Right lobe of liver (tissue), 4 donors: ENCODE data around the gene MSMO1.

Experiments used
- POLR2A ChIP-seq: fragments of 450-650 bp; IDR thresholded peaks from one replicate; pipeline ENCODE4 v1.6.1; 2017; ENCODE audit warnings: antibody characterized with exemption, mild to moderate bottlenecking
- TF ChIP-seq, protein P1 (sequence below), 4 donors: fragments of 200-600 bp in 3 of 4; fragments of 450-650 bp in 1 of 4; IDR thresholded peaks; one replicate each; pipeline versions ENCODE4 v1.5.1 to v1.8.0; 2016 to 2022; ENCODE audit warnings: antibody characterized with exemption in 4 of 4, mild to moderate bottlenecking in 2 of 4
- donor health status: DM: no; HTN: no; CAD: no.
- donor health status: DM: no; HTN: no; CAD: no.
- donor health status: DM: no; HTN: yes; CAD: no.

DNA sequence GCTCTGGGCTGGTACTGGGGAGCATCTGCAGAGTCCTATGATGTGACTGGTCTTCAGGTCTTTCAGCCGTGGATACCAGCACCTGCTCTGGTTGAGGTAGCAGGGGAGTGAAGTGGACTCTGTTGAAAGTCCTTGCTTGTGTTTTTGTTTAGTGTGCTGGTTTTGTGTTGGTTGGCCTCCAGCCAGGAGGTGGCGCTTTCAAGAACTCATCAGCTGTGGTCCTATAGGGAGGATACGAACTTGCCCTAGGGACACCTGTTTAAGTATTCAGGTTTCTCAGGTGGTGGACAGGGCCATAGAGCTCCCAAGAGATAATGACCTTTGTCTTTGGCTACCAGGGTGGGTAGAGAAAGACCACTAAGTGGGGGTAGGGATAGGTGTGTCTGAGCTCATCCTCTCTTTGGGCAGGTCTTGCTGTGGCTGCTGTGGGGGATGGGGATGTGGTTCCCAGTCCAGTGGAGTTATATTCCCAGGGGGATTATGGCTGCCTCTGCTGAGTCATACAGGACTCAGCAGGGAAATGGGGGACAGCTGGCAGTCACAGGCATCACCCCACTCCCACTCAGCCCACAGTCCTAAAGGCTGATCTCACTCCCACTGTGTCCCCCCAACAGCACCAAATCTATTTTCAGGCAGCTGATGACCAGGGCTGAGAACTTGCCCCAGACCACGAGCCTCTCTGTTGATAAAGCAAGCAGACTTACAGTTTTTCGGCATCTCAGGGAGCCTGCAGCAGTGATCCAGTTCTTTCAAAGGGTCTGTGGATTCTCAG is 24.1 kb downstream of the MSMO1 start:
- TF ChIP-seq, protein P1, sequence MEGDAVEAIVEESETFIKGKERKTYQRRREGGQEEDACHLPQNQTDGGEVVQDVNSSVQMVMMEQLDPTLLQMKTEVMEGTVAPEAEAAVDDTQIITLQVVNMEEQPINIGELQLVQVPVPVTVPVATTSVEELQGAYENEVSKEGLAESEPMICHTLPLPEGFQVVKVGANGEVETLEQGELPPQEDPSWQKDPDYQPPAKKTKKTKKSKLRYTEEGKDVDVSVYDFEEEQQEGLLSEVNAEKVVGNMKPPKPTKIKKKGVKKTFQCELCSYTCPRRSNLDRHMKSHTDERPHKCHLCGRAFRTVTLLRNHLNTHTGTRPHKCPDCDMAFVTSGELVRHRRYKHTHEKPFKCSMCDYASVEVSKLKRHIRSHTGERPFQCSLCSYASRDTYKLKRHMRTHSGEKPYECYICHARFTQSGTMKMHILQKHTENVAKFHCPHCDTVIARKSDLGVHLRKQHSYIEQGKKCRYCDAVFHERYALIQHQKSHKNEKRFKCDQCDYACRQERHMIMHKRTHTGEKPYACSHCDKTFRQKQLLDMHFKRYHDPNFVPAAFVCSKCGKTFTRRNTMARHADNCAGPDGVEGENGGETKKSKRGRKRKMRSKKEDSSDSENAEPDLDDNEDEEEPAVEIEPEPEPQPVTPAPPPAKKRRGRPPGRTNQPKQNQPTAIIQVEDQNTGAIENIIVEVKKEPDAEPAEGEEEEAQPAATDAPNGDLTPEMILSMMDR (IDR thresholded peaks at IDR 0.05), result no peak
- no peak for TF ChIP-seq POLR2A
